ENCODE measurements around the gene GALNT10. TPM values are rescaled to one million over a fixed set of nuclear protein-coding genes. Genes with fewer than 3 reads are reported as not detected.

The GALNT10 gene
- total RNA-seq, 1 donor from 2014 or later = 39.8 TPM

DNA sequence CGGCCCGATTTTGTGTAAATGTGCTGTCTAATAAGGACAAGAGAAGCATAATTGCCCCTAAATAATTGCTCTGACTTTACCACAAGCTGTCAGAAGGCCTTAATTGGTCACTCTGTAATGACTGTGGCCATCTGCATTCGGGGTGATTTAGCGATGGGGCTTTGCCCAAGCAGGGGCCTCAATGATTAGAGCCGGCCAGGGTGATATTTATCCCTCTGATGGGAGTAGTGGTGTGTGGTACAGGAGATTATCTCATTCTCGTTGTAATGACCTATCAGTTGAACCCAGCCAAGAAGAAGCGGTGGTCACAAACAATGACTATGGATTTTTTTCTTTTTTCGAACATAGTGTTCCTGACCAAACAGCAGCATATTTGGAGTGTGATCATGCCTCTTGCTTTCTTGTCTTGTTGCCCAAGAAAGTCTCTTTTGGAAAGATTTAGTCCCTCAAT lies 183.2 kb downstream of the GALNT10 start:
- no peaks in the 10 kb centered on the region for H3K9me3 Mint-ChIP-seq
- H3K27ac Mint-ChIP-seq (ENCODE audit: unreplicated experiment) = no peak overlapping the region
- TF ChIP-seq, protein P1, sequence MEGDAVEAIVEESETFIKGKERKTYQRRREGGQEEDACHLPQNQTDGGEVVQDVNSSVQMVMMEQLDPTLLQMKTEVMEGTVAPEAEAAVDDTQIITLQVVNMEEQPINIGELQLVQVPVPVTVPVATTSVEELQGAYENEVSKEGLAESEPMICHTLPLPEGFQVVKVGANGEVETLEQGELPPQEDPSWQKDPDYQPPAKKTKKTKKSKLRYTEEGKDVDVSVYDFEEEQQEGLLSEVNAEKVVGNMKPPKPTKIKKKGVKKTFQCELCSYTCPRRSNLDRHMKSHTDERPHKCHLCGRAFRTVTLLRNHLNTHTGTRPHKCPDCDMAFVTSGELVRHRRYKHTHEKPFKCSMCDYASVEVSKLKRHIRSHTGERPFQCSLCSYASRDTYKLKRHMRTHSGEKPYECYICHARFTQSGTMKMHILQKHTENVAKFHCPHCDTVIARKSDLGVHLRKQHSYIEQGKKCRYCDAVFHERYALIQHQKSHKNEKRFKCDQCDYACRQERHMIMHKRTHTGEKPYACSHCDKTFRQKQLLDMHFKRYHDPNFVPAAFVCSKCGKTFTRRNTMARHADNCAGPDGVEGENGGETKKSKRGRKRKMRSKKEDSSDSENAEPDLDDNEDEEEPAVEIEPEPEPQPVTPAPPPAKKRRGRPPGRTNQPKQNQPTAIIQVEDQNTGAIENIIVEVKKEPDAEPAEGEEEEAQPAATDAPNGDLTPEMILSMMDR (conservative IDR thresholded peaks at IDR 0.05) = no peak
- H3K36me3 Mint-ChIP-seq (ENCODE audit: low read depth) = peaks cover 3% of the 10 kb centered on the region
- H3K4me1 Mint-ChIP-seq = peaks cover 11% of the 10 kb centered on the region
- no peak overlapping the region for H3K4me3 Mint-ChIP-seq
- no peaks in the 10 kb centered on the region for H3K27me3 Mint-ChIP-seq (ENCODE audit: low read depth)
- DNase-seq (ENCODE audit: low read depth, low spot score) = no peak

DNA sequence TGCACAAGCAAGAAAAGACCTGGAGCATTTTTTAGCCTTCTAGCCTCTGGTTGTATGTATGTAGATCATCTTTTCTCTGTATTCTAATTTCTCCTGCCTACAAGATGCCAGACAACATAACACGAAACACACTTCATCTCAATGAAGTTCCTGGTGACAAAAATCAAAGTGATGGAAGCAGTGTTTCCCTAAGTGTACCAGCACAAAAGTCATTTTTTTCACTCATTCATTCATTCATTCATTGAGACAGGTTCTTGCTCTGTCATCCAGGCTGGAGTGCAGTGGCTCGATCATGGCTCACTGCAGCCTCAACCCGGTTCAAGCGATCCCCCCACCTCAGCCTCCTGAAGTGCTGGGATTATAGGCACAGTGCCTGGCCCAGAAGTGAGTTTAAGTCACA lies 183.7 kb downstream of the GALNT10 start:
- H3K36me3 Mint-ChIP-seq (ENCODE audit: low read depth) = peaks cover 3% of the 10 kb centered on the region
- TF ChIP-seq, protein P1 (conservative IDR thresholded peaks at IDR 0.05) = no peak
- no peaks in the 10 kb centered on the region for H3K9me3 Mint-ChIP-seq
- no peaks in the 10 kb centered on the region for H3K27me3 Mint-ChIP-seq (ENCODE audit: low read depth)
- H3K4me1 Mint-ChIP-seq = peaks cover 9% of the 10 kb centered on the region
- DNase-seq (ENCODE audit: low read depth, low spot score) = no peak
- H3K27ac Mint-ChIP-seq (ENCODE audit: unreplicated experiment) = no peak overlapping the region
- no peak overlapping the region for H3K4me3 Mint-ChIP-seq

DNA sequence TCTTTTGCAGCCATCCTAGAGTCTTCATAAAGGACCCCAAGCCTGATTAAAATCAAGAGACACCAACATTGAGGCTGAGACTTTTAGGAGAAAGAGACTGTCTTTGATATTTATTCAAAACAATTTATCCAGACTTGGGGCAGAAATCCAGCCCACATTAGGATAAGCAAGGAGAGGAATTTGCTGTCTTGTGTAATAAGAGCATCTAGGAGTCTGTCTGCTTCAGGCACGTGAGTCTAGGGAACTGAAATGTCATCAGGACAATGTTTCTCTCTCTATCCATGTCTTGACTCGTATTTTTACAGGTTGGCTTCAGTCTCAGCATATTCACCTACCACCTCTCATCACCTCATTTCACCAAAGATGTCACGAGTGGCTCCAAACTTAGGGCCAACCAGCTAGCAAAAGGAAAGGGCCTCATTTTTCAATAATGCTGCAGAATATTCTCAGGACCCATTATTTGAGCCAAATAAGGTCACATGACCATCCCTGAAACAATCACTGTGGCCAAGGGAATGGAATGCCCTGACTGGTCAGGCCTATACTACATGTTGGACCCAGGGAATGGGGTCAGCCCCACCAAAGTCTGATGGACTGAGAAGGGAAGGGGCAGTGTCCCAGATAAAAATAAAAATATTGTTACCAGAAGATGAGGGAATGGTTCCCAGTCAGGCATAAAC lies 184.9 kb downstream of the GALNT10 start:
- no peak for DNase-seq (ENCODE audit: low read depth, low spot score)
- H3K4me1 Mint-ChIP-seq = peaks cover under 1% of the 10 kb centered on the region
- no peak overlapping the region for H3K4me3 Mint-ChIP-seq
- peaks cover 5% of the 10 kb centered on the region for H3K36me3 Mint-ChIP-seq (ENCODE audit: low read depth)
- TF ChIP-seq, protein P1 (conservative IDR thresholded peaks at IDR 0.05) = no peak
- H3K27me3 Mint-ChIP-seq (ENCODE audit: low read depth) = no peaks in the 10 kb centered on the region
- no peak overlapping the region for H3K27ac Mint-ChIP-seq (ENCODE audit: unreplicated experiment)
- no peaks in the 10 kb centered on the region for H3K9me3 Mint-ChIP-seq

DNA sequence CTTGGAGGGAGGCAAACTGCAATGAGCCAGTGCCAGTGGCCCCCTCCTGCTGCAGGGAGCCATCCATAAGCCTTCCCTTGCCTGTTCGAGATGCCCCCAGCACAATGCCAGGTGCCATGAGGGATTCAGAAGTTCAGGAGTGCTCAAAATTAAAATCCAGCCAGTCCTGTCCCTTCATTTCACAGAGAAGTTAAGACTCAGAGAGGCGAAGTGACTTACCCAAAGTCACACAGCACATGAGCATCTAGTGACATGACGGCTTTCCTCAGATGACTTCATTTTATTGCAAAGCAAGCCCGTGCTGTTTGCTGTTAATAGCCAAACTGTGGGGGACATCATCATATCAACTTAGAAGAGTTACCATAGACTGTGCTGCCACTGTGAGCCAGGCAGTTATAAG lies 185.9 kb downstream of the GALNT10 start:
- H3K4me1 Mint-ChIP-seq = no peaks in the 10 kb centered on the region
- DNase-seq (ENCODE audit: low read depth, low spot score) = no peak
- no peak overlapping the region for H3K27ac Mint-ChIP-seq (ENCODE audit: unreplicated experiment)
- H3K4me3 Mint-ChIP-seq = no peak overlapping the region
- peaks cover 10% of the 10 kb centered on the region for H3K36me3 Mint-ChIP-seq (ENCODE audit: low read depth)
- TF ChIP-seq, protein P1 (conservative IDR thresholded peaks at IDR 0.05) = no peak
- no peaks in the 10 kb centered on the region for H3K27me3 Mint-ChIP-seq (ENCODE audit: low read depth)
- no peaks in the 10 kb centered on the region for H3K9me3 Mint-ChIP-seq

DNA sequence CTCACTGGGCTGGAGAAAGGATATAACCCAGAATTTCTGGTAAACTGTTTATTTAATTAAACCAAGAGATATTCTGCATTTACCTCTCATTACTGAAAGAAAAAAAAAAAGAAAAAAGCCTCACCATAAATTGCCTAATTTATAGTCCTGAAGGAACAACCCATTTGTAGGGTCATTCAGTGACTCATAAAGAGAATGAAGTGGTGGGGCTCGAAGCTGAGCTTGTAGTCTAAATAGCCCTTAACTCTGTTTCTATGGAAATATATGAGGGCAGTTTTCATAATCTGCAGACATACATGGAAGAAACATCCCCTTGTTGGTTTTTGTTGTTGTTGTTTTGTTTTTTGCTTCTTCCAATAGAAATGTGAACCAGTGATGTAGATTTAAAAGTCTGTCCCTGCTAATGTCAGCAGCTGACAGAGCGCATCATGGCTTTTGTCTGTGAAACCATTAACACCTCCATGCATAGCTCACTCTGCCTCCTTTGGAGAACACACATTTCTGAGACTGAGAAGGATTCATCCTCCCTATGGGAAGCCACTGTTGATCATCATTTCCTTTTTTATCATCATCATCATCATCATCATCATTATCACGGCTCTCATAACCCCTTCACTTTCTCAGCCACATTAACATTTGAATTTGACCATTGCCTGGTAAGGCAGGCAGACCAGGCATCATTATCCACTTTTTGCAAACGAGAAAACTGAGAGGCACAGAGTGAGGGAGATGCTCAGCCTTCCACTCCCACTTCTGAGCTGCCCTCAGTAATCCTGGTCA lies 187.4 kb downstream of the GALNT10 start:
- Mint-ChIP-seq H3K4me1 (no peaks in the 10 kb centered on the region), H3K36me3 (ENCODE audit: low read depth) (peaks cover 15% of the 10 kb centered on the region), H3K4me3 (no peak overlapping the region), H3K27ac (ENCODE audit: unreplicated experiment) (no peak overlapping the region), H3K9me3 (no peaks in the 10 kb centered on the region), H3K27me3 (ENCODE audit: low read depth) (no peaks in the 10 kb centered on the region)
- TF ChIP-seq, protein P1 (conservative IDR thresholded peaks at IDR 0.05) = no peak
- DNase-seq (ENCODE audit: low read depth, low spot score) = no peak

All from neural crest cell (in vitro differentiated cells).